HG03039 (cell line): Measurements from ENCODE around the gene WAC.
"Not testable (repeated sequence)": the region's sequence is repeated elsewhere in the genome, so short reads cannot be mapped to it uniquely, and the experiment has no call there.

Experiments
- ATAC-seq: cut with Tn5 transposase; IDR thresholded peaks from one replicate; pipeline ENCODE4 v1.9.1; 2021; ENCODE audit warnings: mild to moderate bottlenecking, moderate library complexity; ENCODE audit not compliant: unreplicated experiment

WAC gene

GRCh38 chr10:28604567-28605536, 71.9 kb downstream of the WAC start:
- ATAC-seq: no peak

GRCh38 chr10:28606568-28606967, 73.7 kb downstream of the WAC start:
- ATAC-seq: no peak

GRCh38 chr10:28609636-28610035, 76.7 kb downstream of the WAC start:
- ATAC-seq: not testable (repeated sequence)

- ATAC-seq: no peak
Observed at GRCh38 chr10:28612877-28613276, 80.0 kb downstream of the WAC start.

- no peak for ATAC-seq
Observed at GRCh38 chr10:28616514-28616913, 83.6 kb downstream of the WAC start.

DNA sequence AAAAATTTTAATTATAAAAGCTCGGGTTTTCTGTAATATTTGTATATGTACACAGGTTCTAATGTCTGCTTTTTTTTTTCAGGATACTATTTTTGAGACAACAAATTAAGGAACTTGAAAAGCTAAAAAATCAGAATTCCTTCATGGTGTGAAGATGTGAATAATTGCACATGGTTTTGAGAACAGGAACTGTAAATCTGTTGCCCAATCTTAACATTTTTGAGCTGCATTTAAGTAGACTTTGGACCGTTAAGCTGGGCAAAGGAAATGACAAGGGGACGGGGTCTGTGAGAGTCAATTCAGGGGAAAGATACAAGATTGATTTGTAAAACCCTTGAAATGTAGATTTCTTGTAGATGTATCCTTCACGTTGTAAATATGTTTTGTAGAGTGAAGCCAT, 86.5 kb downstream of the WAC start:
- ATAC-seq: no peak

DNA sequence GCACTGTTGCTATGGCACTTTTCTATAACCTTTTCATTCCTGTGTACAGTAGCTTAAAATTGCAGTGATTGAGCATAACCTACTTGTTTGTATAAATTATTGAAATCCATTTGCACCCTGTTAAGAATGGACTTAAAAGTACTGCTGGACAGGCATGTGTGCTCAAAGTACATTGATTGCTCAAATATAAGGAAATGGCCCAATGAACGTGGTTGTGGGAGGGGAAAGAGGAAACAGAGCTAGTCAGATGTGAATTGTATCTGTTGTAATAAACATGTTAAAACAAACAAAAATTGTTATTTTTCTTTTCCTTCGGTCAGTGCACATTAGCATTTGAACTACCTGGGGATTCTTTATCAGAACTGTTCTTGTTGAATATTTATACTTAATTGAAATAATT, 87.3 kb downstream of the WAC start:
- ATAC-seq: no peak

DNA sequence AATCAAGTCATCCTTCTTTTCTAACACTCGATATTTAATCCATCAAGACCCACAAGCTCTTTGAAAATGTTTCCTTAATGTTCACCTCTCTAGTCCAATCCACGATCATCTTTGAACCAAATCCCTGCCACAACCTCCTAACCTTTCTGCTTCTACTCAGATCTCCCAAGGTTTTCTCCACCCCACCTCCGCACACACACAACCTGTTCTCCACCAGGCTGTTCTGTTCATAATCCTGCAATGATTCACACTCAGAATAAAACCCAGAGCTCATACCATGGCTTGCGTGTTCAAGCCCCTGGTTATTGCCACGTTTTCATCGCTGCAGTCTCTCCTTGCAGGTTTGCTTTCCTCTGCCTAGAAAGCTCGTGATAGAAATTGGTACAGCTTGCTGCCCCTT, 90.6 kb downstream of the WAC start:
- ATAC-seq: no peak

DNA sequence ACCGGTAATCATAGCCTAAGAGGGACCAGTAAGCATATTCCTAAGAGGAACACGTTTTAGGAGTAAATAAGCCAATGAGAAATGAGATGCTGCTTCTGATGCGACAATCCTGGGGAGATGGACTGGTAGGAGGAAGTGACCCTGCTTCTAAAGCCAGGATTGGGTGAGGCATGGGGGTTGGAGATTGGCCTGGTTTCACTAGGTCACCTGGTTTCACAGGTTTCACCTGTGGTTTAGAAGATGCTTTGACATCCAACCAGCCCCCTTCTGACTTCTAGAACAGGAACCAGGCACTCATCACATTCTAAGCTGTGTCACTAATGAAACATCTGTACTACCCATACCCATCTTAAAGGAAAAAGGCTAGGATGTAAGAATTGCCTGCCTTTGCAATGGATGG, 91.4 kb downstream of the WAC start:
- ATAC-seq: no peak

DNA sequence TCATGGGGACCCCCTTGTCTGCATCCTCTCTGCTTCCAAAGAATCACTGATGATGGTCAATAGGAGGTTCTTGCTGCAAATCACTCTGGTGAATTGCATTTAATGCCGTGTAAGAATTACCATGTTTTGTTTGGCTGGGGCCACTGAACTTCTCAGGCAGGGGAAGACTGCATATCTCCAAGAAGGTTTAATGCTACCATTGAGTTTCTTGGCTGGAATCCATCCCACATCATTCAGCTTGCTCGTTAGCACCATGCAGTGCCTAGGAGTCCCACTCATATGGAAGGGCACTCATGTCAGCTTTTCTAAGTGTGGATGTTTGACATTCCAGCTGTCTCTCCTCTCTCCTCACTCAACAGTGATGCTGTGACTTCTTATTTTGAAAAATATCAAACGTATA, 94.2 kb downstream of the WAC start:
- ATAC-seq: no peak

GRCh38 chr10:28628184-28628893, 95.4 kb downstream of the WAC start:
- peak; percentile 62 for ATAC-seq

DNA sequence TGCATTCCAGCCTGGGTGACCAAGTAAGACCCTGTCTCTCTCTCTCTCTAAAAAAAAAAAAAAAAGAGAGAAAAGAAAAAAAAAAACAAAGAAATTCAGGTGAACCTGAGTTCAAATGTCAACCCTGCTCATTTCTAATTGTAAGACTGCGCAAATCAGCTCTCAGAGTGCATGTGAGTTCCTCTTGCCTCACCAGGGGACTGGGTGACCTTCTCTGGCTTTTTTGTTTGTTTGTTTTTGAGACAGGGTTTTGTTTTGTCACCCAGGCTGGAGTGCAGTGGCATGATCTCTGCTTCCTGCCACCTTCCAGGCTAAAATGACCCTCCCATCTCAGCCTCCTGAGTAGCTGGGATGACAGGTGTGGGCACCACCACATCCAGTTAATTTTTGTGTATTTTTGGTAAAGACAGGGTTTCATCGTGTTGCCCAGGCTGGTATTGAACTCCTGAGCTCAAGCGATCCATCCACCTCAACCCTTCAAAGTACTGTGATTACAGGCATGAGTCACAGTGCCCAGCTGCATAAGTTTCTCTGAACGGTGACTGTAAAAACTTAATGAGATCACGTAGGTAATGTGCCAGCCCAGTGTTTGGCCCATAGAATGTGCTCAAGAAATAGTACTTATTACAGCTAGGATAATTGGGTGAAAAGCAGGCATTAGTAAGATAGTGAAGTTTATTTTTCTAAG, 99.1 kb downstream of the WAC start:
- ATAC-seq: no peak

DNA sequence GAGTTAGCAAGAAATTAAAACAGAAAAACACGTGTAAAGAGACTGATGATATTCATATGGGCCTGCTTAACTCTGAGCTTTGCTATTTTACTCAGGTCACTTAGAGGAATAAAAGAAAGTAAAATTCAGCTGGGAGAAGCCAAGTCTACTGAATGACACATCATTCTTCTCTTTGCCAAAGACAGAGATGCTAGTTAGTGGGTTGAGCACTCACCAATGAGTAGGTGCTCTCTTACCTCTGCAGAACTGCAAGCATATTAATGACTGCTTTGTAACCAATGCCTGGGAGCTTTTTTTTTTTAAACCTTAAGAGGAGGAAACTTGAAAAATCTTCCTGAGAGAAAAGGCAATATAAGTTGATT, 99.6 kb downstream of the WAC start:
- no peak for ATAC-seq

DNA sequence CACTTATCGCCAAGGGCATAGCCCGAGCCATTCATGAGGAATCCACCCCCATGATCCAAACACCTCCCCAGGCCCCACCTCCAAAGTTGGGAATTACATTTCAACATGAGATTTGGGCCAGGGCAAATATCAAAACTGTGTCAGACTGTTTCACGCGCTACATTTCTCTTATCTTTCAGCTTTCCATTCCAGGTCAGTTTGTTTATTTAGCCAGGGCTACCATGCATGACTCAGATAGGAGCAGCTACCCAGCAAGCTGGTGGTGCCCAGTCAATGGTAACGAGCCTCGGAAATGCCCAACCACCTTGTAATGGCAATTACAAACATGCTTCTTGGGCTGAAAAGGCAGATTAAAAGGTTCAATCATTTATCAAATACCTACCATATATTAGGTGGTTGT, 100.8 kb downstream of the WAC start:
- no peak for ATAC-seq

- ATAC-seq: no peak
Observed at GRCh38 chr10:28637346-28637745, 104.4 kb downstream of the WAC start.

- no peak for ATAC-seq
Observed at GRCh38 chr10:28638392-28638791, 105.5 kb downstream of the WAC start.

- no peak for ATAC-seq
Observed at GRCh38 chr10:28640551-28640950, 107.6 kb downstream of the WAC start.

- no peak for ATAC-seq
Observed at GRCh38 chr10:28644647-28645046, 111.7 kb downstream of the WAC start.

GRCh38 chr10:28652106-28652505, 119.2 kb downstream of the WAC start:
- ATAC-seq: no peak

DNA sequence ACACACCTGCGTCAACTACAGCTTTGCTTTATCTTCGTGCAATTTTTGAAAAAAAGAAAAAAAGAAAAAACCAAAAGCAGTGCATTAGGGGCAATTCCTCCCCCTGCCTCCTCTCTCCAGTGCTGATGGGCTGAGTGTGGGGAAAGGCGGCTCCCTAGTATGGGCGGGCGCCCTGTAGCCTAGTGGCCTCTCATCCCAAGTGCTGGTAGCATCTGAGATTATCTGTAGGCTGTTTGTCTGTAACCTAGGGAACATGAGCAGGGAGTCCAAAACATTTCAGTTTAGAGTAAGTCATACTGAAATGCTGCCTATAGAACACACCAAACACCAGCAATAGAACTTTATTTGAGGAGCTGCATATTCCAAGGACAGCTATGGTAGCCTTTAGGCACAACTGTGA, 119.8 kb downstream of the WAC start:
- no peak for ATAC-seq

GRCh38 chr10:28658824-28659223, 125.9 kb downstream of the WAC start:
- ATAC-seq: not testable (repeated sequence)

DNA sequence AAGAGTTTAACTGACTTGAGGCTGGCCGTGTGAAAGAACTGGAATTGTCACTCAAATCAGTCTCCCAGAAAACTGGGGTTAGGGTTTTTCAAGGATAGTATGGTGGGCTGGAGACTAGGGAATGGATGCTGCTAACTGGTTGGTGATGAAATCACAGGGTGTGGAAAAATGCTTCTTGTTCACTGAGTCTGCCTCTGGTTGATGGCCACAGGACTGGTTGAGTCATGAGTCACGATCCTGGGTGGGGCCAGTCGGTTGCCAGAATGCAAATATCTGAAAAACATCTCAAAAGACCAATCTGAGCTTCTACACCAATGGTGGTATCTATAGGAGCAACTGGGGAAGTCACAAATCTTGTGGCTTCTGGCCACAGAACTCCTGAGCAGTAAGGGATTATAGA, 128.1 kb downstream of the WAC start:
- ATAC-seq: no peak
